ENCODE results near the gene SLC22A23.

Gene SLC22A23

GRCh38 chr6:3432416-3432815, 24.4 kb downstream of the SLC22A23 start:
- no peak overlapping the region for H3K27ac ChIP-seq (ENCODE audit: low read depth in 2 of 2, low read length in 2 of 2)
- no peak overlapping the region for H3K4me3 ChIP-seq (ENCODE audit: low read length in 2 of 2)
- H3K9me3 ChIP-seq (ENCODE audit: control insufficient read depth in 2 of 2, low read length in 2 of 2), result no peaks in the 10 kb centered on the region
- peaks cover 3 to 5% of the 10 kb centered on the region in 2 donors for H3K36me3 ChIP-seq (ENCODE audit: control insufficient read depth in 2 of 2, insufficient read depth in 2 of 2, low read length in 2 of 2)
- peaks cover 0 to 3% of the 10 kb centered on the region in 2 donors for H3K4me1 ChIP-seq (ENCODE audit: control insufficient read depth in 2 of 2, insufficient read depth in 2 of 2, low read length in 2 of 2)
- no peak overlapping the region for H3K9ac ChIP-seq (ENCODE audit: low read depth in 1 of 2, low read length in 2 of 2)
- H3K27me3 ChIP-seq (ENCODE audit: control insufficient read depth in 2 of 2, insufficient read depth in 2 of 2, low read length in 2 of 2), result no peaks in the 10 kb centered on the region

- H3K4me3 ChIP-seq (ENCODE audit: low read length in 2 of 2), result no peak overlapping the region
- H3K27me3 ChIP-seq (ENCODE audit: control insufficient read depth in 2 of 2, insufficient read depth in 2 of 2, low read length in 2 of 2), result no peaks in the 10 kb centered on the region
- peaks cover 3 to 5% of the 10 kb centered on the region in 2 donors for H3K36me3 ChIP-seq (ENCODE audit: control insufficient read depth in 2 of 2, insufficient read depth in 2 of 2, low read length in 2 of 2)
- H3K4me1 ChIP-seq (ENCODE audit: control insufficient read depth in 2 of 2, insufficient read depth in 2 of 2, low read length in 2 of 2), result peaks cover 0 to 3% of the 10 kb centered on the region in 2 donors
- no peaks in the 10 kb centered on the region for H3K9me3 ChIP-seq (ENCODE audit: control insufficient read depth in 2 of 2, low read length in 2 of 2)
- H3K27ac ChIP-seq (ENCODE audit: low read depth in 2 of 2, low read length in 2 of 2), result no peak overlapping the region
- no peak overlapping the region for H3K9ac ChIP-seq (ENCODE audit: low read depth in 1 of 2, low read length in 2 of 2)
Measured at GRCh38 chr6:3431994-3432393, 24.9 kb downstream of the SLC22A23 start.

- H3K36me3 ChIP-seq (ENCODE audit: control insufficient read depth in 2 of 2, insufficient read depth in 2 of 2, low read length in 2 of 2), result peaks cover 3 to 5% of the 10 kb centered on the region in 2 donors
- peaks cover 0 to 3% of the 10 kb centered on the region in 2 donors for H3K4me1 ChIP-seq (ENCODE audit: control insufficient read depth in 2 of 2, insufficient read depth in 2 of 2, low read length in 2 of 2)
- no peak overlapping the region for H3K27ac ChIP-seq (ENCODE audit: low read depth in 2 of 2, low read length in 2 of 2)
- no peaks in the 10 kb centered on the region for H3K9me3 ChIP-seq (ENCODE audit: control insufficient read depth in 2 of 2, low read length in 2 of 2)
- H3K4me3 ChIP-seq (ENCODE audit: low read length in 2 of 2), result no peak overlapping the region
- no peak overlapping the region for H3K9ac ChIP-seq (ENCODE audit: low read depth in 1 of 2, low read length in 2 of 2)
- H3K27me3 ChIP-seq (ENCODE audit: control insufficient read depth in 2 of 2, insufficient read depth in 2 of 2, low read length in 2 of 2), result no peaks in the 10 kb centered on the region
Measured at GRCh38 chr6:3429211-3429610, 27.6 kb downstream of the SLC22A23 start.

GRCh38 chr6:3428700-3429099, 28.1 kb downstream of the SLC22A23 start:
- Histone ChIP-seq H3K9ac (ENCODE audit: low read depth in 1 of 2, low read length in 2 of 2) (no peak overlapping the region), H3K27ac (ENCODE audit: low read depth in 2 of 2, low read length in 2 of 2) (no peak overlapping the region), H3K9me3 (ENCODE audit: control insufficient read depth in 2 of 2, low read length in 2 of 2) (no peaks in the 10 kb centered on the region), H3K27me3 (ENCODE audit: control insufficient read depth in 2 of 2, insufficient read depth in 2 of 2, low read length in 2 of 2) (no peaks in the 10 kb centered on the region), H3K4me3 (ENCODE audit: low read length in 2 of 2) (no peak overlapping the region), H3K4me1 (ENCODE audit: control insufficient read depth in 2 of 2, insufficient read depth in 2 of 2, low read length in 2 of 2) (peaks cover 0 to 3% of the 10 kb centered on the region in 2 donors), H3K36me3 (ENCODE audit: control insufficient read depth in 2 of 2, insufficient read depth in 2 of 2, low read length in 2 of 2) (peaks cover 3 to 5% of the 10 kb centered on the region in 2 donors)

GRCh38 chr6:3428247-3428646, 28.6 kb downstream of the SLC22A23 start:
- no peak overlapping the region for H3K27ac ChIP-seq (ENCODE audit: low read depth in 2 of 2, low read length in 2 of 2)

GRCh38 chr6:3427687-3428085, 29.2 kb downstream of the SLC22A23 start:
- H3K9ac ChIP-seq (ENCODE audit: low read depth in 1 of 2, low read length in 2 of 2), result no peak overlapping the region
- H3K36me3 ChIP-seq (ENCODE audit: control insufficient read depth in 2 of 2, insufficient read depth in 2 of 2, low read length in 2 of 2), result peaks cover 3 to 5% of the 10 kb centered on the region in 2 donors
- H3K4me3 ChIP-seq (ENCODE audit: low read length in 2 of 2), result no peak overlapping the region
- no peak overlapping the region for H3K27ac ChIP-seq (ENCODE audit: low read depth in 2 of 2, low read length in 2 of 2)
- no peaks in the 10 kb centered on the region for H3K27me3 ChIP-seq (ENCODE audit: control insufficient read depth in 2 of 2, insufficient read depth in 2 of 2, low read length in 2 of 2)
- no peaks in the 10 kb centered on the region for H3K9me3 ChIP-seq (ENCODE audit: control insufficient read depth in 2 of 2, low read length in 2 of 2)
- H3K4me1 ChIP-seq (ENCODE audit: control insufficient read depth in 2 of 2, insufficient read depth in 2 of 2, low read length in 2 of 2), result peaks cover 0 to 3% of the 10 kb centered on the region in 2 donors

More at GRCh38 chr6:3428247-3428646, 28.6 kb downstream of the SLC22A23 start:
- Histone ChIP-seq H3K36me3 (ENCODE audit: control insufficient read depth in 2 of 2, insufficient read depth in 2 of 2, low read length in 2 of 2) (peaks cover 3 to 5% of the 10 kb centered on the region in 2 donors), H3K9me3 (ENCODE audit: control insufficient read depth in 2 of 2, low read length in 2 of 2) (no peaks in the 10 kb centered on the region), H3K27me3 (ENCODE audit: control insufficient read depth in 2 of 2, insufficient read depth in 2 of 2, low read length in 2 of 2) (no peaks in the 10 kb centered on the region), H3K9ac (ENCODE audit: low read depth in 1 of 2, low read length in 2 of 2) (no peak overlapping the region), H3K4me1 (ENCODE audit: control insufficient read depth in 2 of 2, insufficient read depth in 2 of 2, low read length in 2 of 2) (peaks cover 0 to 3% of the 10 kb centered on the region in 2 donors), H3K4me3 (ENCODE audit: low read length in 2 of 2) (no peak overlapping the region)

GRCh38 chr6:3426927-3427686, 29.7 kb downstream of the SLC22A23 start:
- Histone ChIP-seq H3K27me3 (ENCODE audit: control insufficient read depth in 2 of 2, insufficient read depth in 2 of 2, low read length in 2 of 2) (no peaks in the 10 kb centered on the region), H3K27ac (ENCODE audit: low read depth in 2 of 2, low read length in 2 of 2) (no peak overlapping the region), H3K9ac (ENCODE audit: low read depth in 1 of 2, low read length in 2 of 2) (no peak overlapping the region), H3K36me3 (ENCODE audit: control insufficient read depth in 2 of 2, insufficient read depth in 2 of 2, low read length in 2 of 2) (peaks cover 3 to 5% of the 10 kb centered on the region in 2 donors), H3K9me3 (ENCODE audit: control insufficient read depth in 2 of 2, low read length in 2 of 2) (no peaks in the 10 kb centered on the region), H3K4me3 (ENCODE audit: low read length in 2 of 2) (no peak overlapping the region), H3K4me1 (ENCODE audit: control insufficient read depth in 2 of 2, insufficient read depth in 2 of 2, low read length in 2 of 2) (peaks cover 0 to 3% of the 10 kb centered on the region in 2 donors)

- Histone ChIP-seq H3K4me3 (ENCODE audit: low read length in 2 of 2) (no peak overlapping the region), H3K36me3 (ENCODE audit: control insufficient read depth in 2 of 2, insufficient read depth in 2 of 2, low read length in 2 of 2) (peaks cover 0 to 3% of the 10 kb centered on the region in 2 donors), H3K4me1 (ENCODE audit: control insufficient read depth in 2 of 2, insufficient read depth in 2 of 2, low read length in 2 of 2) (peaks cover 0 to 3% of the 10 kb centered on the region in 2 donors), H3K9ac (ENCODE audit: low read depth in 1 of 2, low read length in 2 of 2) (no peak overlapping the region), H3K27ac (ENCODE audit: low read depth in 2 of 2, low read length in 2 of 2) (no peak overlapping the region), H3K9me3 (ENCODE audit: control insufficient read depth in 2 of 2, low read length in 2 of 2) (no peaks in the 10 kb centered on the region), H3K27me3 (ENCODE audit: control insufficient read depth in 2 of 2, insufficient read depth in 2 of 2, low read length in 2 of 2) (no peaks in the 10 kb centered on the region)
Measured at GRCh38 chr6:3426091-3426926, 30.5 kb downstream of the SLC22A23 start.

- no peak overlapping the region for H3K4me3 ChIP-seq (ENCODE audit: low read length in 2 of 2)
- H3K27ac ChIP-seq (ENCODE audit: low read depth in 2 of 2, low read length in 2 of 2), result no peak overlapping the region
- peaks cover 0 to 3% of the 10 kb centered on the region in 2 donors for H3K36me3 ChIP-seq (ENCODE audit: control insufficient read depth in 2 of 2, insufficient read depth in 2 of 2, low read length in 2 of 2)
- no peak overlapping the region for H3K9ac ChIP-seq (ENCODE audit: low read depth in 1 of 2, low read length in 2 of 2)
- H3K27me3 ChIP-seq (ENCODE audit: control insufficient read depth in 2 of 2, insufficient read depth in 2 of 2, low read length in 2 of 2), result no peaks in the 10 kb centered on the region
- peaks cover 0 to 3% of the 10 kb centered on the region in 2 donors for H3K4me1 ChIP-seq (ENCODE audit: control insufficient read depth in 2 of 2, insufficient read depth in 2 of 2, low read length in 2 of 2)
- no peaks in the 10 kb centered on the region for H3K9me3 ChIP-seq (ENCODE audit: control insufficient read depth in 2 of 2, low read length in 2 of 2)
Measured at GRCh38 chr6:3425574-3425973, 31.3 kb downstream of the SLC22A23 start.

All from mucosa of rectum (tissue), 2 donors.